Measurements from ENCODE around the gene FZD7.

The FZD7 gene

GRCh38 chr2:202014318-202014717, 19.3 kb upstream of the FZD7 start:
- no peak for DNase-seq (ENCODE audit: low spot score)

GRCh38 chr2:202014759-202015211, 18.9 kb upstream of the FZD7 start:
- DNase-seq (ENCODE audit: low spot score) = no peak

- DNase-seq (ENCODE audit: low spot score) = no peak
Measured at GRCh38 chr2:202015471-202015870, 18.2 kb upstream of the FZD7 start.

GRCh38 chr2:202016579-202017227, 17.0 kb upstream of the FZD7 start:
- DNase-seq (ENCODE audit: low spot score) = no peak

- no peak for DNase-seq (ENCODE audit: low spot score)
Measured at GRCh38 chr2:202017940-202018339, 15.7 kb upstream of the FZD7 start.

- DNase-seq (ENCODE audit: low spot score) = no peak
Measured at GRCh38 chr2:202018950-202019349, 14.7 kb upstream of the FZD7 start.

- no peak for DNase-seq (ENCODE audit: low spot score)
Measured at GRCh38 chr2:202019689-202020450, 13.8 kb upstream of the FZD7 start.

- DNase-seq (ENCODE audit: low spot score) = no peak
Measured at GRCh38 chr2:202022755-202023154, 10.9 kb upstream of the FZD7 start.

- DNase-seq (ENCODE audit: low spot score) = no peak
Measured at GRCh38 chr2:202023198-202023903, 10.3 kb upstream of the FZD7 start.

GRCh38 chr2:202023904-202024266, 9.8 kb upstream of the FZD7 start:
- DNase-seq (ENCODE audit: low spot score) = no peak

GRCh38 chr2:202024871-202025270, 8.8 kb upstream of the FZD7 start:
- DNase-seq (ENCODE audit: low spot score) = no peak

- no peak for DNase-seq (ENCODE audit: low spot score)
Measured at GRCh38 chr2:202025816-202026215, 7.8 kb upstream of the FZD7 start.

- DNase-seq (ENCODE audit: low spot score) = no peak
Measured at GRCh38 chr2:202026507-202026906, 7.1 kb upstream of the FZD7 start.

- no peak for DNase-seq (ENCODE audit: low spot score)
Measured at GRCh38 chr2:202030691-202031090, 3.0 kb upstream of the FZD7 start.

GRCh38 chr2:202031246-202031951, 2.3 kb upstream of the FZD7 start:
- DNase-seq (ENCODE audit: low spot score) = no peak

- DNase-seq (ENCODE audit: low spot score) = peak; percentile 12
Measured at GRCh38 chr2:202032846-202033316, 774 bp upstream of the FZD7 start.

GRCh38 chr2:202034249-202035088, 814 bp downstream of the FZD7 start:
- DNase-seq (ENCODE audit: low spot score) = no peak

GRCh38 chr2:202035089-202035940, 1.7 kb downstream of the FZD7 start:
- DNase-seq (ENCODE audit: low spot score) = no peak

GRCh38 chr2:202035941-202036372, 2.3 kb downstream of the FZD7 start:
- DNase-seq (ENCODE audit: low spot score) = no peak

GRCh38 chr2:202036601-202037037, 3.0 kb downstream of the FZD7 start:
- no peak for DNase-seq (ENCODE audit: low spot score)

Data from pons (tissue), 1 donor.